Urothelium cell line (cell line): Measurements from ENCODE around the gene AMY1A.
A peak's percentile ranks its signal among the peaks of the same experiment; 100 is the strongest.
"Not testable (repeated sequence)": the region's sequence is repeated elsewhere in the genome, so short reads cannot be mapped to it uniquely, and the experiment has no call there.

Source experiments
- DNase-seq: peaks from one replicate; pipeline ENCODE4 v3.0.0; 2011; ENCODE audit warnings: low spot score, mixed read lengths
- FAIRE-seq: peaks from 2 replicates; lab custom pipeline; 2011; peaks lifted over from hg19 to GRCh38; lab: Jason Lieb, UNC

The AMY1A gene

DNA sequence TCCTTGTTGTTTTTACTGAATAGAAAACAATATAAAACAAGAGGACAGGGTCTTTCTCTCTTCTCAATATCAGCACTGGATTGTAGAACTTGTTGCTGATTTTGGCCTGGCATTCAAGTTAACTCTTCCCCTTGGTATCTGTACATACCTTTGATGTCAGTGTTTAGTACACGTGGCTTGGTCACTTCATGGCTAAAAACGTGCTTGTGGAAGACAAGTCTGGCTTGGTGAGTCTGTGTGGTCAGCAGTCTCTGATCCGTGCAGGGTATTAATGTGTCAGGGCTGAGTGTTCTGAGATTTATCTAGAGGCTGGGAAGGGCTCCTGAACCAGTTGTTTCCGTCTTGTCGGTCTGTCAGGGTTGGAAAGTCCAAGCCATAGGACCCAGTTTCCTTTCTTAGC lies at the start of gene AMY1A:
TSS of gene AMY1A (plus strand) at position 301 of the 400 bp plus-strand sequence. CDS start 571 bp downstream, outside the sequence.
- FAIRE-seq: not testable (repeated sequence)

DNA sequence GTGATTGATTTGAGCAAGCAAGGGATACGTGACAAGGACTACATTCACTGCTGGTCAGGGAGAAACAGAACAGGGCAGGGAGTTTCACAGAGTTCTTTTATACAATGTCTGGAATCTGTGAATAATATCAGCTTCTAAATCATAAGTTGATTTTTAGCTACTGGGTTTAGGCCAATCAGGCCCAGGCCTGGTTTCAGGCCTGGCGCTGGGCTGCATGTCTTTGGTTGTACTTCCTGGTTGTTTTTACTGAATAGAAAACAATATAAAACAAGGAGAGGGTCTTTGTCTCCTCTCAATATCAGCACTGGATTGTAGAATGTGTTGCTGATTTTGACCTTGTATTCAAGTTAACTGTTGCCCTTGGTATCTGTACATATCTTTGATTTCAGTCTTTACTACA lies 39.2 kb upstream of the AMY1A start:
- DNase-seq: no peak
- no peak for FAIRE-seq

More for the DNA sequence above, at the start of gene AMY1A:
- not testable (repeated sequence) for DNase-seq

DNA sequence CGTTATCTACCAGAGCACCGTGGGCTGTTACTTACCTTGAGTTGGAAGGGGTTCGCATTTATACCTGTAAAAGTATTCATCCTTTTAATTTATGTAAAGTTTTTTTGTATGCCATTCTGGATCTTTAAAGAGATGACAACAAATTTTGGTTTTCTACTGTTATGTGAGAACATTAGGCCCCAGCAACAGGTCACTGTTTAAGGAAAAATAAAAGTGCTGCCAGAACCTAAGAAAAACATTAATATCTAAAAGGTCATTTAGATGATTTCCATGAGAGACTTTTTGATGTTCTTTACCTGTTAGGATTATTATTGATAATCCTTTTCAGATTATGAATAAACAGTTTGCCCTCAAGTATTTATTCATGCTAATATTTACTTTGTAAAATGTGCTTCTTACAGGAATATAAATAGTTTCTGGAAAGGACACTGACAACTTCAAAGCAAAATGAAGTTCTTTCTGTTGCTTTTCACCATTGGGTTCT lies 38.5 kb upstream of the AMY1A start, which contains the start of gene AMY2A:
TSS of gene AMY2A (plus strand) at position 434 of the 484 bp plus-strand sequence. CDS start at position 448, 14 bp downstream.
- not testable (repeated sequence) for FAIRE-seq, DNase-seq

DNA sequence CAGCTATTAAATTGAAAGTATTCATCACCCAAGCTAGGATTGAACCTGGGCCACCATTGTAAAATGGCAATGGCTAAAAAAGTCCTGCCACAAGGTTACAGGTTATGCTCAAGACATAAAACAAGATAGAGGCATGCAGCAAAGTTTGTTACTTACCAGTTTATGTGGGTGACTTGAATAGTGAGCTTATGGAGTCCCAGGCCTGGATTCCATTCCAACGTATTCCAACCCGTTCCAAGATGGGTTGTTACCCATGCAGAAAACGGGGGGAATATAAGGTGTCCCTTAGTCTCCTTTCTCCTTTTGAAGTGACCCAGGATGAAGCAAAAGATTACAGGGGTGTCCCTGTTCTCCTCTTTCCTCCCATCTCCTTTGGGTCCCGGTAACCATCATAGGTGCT lies 28.1 kb upstream of the AMY1A start:
- FAIRE-seq, DNase-seq: not testable (repeated sequence)

DNA sequence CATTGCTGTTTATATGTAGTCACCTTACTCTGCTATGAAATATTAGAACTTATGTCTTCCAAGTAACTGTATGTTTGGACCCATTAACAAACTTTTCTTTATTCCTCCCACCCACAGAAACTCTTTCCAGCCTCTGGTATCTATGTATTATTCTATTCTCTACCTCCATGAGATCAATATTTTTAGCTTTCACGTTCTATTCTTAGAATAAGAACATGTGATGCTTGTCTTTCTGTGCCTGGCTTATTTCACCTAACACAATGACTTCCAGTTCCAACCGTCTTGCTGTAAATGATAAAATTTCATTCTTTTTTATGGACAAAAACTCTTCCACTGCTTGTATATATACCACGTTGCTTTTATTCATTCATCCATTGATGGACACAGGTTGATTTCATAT lies 14.4 kb upstream of the AMY1A start:
- not testable (repeated sequence) for DNase-seq, FAIRE-seq

DNA sequence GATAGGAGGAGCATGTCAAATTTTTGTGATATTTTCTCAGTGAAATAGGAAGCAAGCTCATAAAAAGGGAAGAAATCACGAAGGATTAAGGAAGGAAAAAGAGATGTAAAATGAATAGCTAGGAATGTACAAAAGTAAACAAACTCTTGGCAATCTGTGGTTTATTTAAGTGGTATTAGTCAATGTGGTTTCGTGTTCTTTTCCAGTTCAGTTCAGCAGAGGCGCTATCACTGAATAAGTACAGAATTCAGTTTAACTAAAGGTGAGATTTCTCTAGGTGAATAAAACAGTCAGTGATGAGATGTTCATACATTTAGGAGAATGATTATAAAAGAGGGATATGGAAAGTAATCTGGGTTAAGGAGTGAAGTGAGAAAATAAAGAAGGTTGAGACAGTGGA lies 11.7 kb upstream of the AMY1A start:
- FAIRE-seq, DNase-seq: not testable (repeated sequence)

DNA sequence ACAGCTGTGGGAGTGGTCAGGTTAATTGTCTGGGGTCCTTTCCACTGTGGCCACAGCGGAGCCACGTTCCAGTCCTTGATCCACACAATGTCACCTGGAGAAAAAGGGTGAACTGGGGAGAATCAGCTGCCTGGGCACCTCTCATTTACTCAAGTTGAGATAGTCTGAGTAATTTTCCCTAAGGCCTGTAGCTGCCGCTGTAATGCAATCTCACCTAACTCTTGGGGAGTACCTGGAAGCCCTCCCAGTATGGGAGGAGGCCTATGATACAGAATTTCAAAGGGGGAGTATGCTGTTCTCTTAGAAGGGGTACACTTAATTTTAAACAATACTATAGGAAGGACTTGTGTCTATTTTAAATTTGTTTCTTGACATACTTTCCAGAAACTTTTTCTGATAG lies 5.3 kb upstream of the AMY1A start:
- not testable (repeated sequence) for FAIRE-seq, DNase-seq

DNA sequence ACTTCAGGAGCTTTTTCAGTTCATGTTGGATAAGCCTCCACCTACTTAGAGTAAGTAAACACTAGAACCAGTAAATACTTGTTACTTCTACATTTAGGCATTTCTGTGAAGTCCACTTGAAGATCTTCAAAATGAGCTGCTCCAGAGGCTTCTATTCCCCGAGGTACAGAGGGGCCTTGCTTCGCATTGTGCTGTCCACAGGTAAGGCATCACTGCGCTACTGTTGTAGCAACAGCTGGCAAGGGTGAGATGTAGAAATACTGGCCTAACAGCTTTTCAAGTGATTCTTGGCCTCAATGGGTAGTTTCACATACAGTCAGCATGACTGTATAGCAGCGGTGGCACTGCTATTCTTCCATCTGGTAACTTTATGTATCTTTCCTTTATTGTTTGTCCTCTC lies 4.7 kb upstream of the AMY1A start:
- FAIRE-seq, DNase-seq: not testable (repeated sequence)

DNA sequence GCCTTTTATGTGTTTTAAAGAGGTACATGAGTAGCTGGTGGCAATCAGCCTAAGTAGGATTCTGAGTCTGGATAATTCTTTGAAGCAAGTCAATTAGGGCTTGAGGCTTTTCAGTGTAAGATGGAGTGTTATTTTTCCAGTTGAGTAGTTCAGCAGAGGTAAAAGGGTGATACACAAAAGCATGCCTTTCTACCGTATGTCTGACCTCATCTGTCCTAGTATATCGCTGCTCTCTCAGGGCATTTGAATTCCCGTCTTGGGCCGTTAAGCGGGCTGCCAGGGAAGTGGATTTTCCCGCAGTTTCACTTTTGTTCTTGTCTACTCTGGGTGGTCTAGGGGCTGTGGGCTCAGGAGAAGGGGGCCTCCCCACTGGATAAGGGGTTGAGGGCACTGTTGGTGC lies 1.4 kb upstream of the AMY1A start:
- not testable (repeated sequence) for FAIRE-seq, DNase-seq

DNA sequence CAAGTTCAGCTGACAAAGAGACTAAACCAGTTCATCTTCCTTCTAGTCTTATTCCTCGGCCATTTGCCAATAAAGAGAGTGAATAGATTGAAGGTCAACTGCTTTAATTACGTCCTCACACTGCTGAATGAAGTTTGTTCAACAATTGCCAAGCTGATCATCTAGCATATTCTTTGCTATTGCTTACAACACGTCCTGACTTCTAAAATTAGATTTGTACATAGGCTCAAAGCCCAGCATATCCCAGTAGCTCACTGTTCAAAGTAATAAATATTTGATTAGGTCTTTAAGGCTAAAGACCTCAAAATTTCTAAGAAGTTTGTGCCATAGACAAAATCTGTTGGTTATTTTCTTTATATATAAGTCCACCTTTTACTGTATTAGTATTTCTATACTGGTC lies 20.8 kb downstream of the AMY1A start:
- DNase-seq: not testable (repeated sequence)
- FAIRE-seq: peak; percentile 94

DNA sequence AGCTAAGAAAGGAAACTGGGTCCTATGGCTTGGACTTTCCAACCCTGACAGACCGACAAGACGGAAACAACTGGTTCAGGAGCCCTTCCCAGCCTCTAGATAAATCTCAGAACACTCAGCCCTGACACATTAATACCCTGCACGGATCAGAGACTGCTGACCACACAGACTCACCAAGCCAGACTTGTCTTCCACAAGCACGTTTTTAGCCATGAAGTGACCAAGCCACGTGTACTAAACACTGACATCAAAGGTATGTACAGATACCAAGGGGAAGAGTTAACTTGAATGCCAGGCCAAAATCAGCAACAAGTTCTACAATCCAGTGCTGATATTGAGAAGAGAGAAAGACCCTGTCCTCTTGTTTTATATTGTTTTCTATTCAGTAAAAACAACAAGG lies 40.5 kb downstream of the AMY1A start, which contains the start of gene AMY1B:
TSS of gene AMY1B (minus strand) at position 101 of the 400 bp plus-strand sequence. CDS start 571 bp downstream, outside the sequence.
- DNase-seq, FAIRE-seq: not testable (repeated sequence)

DNA sequence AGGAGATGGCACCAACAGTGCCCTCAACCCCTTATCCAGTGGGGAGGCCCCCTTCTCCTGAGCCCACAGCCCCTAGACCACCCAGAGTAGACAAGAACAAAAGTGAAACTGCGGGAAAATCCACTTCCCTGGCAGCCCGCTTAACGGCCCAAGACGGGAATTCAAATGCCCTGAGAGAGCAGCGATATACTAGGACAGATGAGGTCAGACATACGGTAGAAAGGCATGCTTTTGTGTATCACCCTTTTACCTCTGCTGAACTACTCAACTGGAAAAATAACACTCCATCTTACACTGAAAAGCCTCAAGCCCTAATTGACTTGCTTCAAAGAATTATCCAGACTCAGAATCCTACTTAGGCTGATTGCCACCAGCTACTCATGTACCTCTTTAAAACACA lies 41.9 kb downstream of the AMY1A start:
- not testable (repeated sequence) for FAIRE-seq, DNase-seq

DNA sequence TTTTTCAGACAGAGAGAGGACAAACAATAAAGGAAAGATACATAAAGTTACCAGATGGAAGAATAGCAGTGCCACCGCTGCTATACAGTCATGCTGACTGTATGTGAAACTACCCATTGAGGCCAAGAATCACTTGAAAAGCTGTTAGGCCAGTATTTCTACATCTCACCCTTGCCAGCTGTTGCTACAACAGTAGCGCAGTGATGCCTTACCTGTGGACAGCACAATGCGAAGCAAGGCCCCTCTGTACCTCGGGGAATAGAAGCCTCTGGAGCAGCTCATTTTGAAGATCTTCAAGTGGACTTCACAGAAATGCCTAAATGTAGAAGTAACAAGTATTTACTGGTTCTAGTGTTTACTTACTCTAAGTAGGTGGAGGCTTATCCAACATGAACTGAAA lies 45.1 kb downstream of the AMY1A start:
- not testable (repeated sequence) for FAIRE-seq

DNA sequence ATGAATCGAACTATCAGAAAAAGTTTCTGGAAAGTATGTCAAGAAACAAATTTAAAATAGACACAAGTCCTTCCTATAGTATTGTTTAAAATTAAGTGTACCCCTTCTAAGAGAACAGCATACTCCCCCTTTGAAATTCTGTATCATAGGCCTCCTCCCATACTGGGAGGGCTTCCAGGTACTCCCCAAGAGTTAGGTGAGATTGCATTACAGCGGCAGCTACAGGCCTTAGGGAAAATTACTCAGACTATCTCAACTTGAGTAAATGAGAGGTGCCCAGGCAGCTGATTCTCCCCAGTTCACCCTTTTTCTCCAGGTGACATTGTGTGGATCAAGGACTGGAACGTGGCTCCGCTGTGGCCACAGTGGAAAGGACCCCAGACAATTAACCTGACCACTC lies 45.7 kb downstream of the AMY1A start:
- not testable (repeated sequence) for DNase-seq, FAIRE-seq

More for the DNA sequence above, 45.1 kb downstream of the AMY1A start:
- DNase-seq: not testable (repeated sequence)

DNA sequence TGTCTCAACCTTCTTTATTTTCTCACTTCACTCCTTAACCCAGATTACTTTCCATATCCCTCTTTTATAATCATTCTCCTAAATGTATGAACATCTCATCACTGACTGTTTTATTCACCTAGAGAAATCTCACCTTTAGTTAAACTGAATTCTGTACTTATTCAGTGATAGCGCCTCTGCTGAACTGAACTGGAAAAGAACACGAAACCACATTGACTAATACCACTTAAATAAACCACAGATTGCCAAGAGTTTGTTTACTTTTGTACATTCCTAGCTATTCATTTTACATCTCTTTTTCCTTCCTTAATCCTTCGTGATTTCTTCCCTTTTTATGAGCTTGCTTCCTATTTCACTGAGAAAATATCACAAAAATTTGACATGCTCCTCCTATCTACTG lies 52.1 kb downstream of the AMY1A start:
- DNase-seq, FAIRE-seq: not testable (repeated sequence)

DNA sequence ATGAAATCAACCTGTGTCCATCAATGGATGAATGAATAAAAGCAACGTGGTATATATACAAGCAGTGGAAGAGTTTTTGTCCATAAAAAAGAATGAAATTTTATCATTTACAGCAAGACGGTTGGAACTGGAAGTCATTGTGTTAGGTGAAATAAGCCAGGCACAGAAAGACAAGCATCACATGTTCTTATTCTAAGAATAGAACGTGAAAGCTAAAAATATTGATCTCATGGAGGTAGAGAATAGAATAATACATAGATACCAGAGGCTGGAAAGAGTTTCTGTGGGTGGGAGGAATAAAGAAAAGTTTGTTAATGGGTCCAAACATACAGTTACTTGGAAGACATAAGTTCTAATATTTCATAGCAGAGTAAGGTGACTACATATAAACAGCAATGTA lies 54.8 kb downstream of the AMY1A start:
- FAIRE-seq, DNase-seq: not testable (repeated sequence)
